GM23248 (cell line): ENCODE results near the gene CSPG4. TPM values are rescaled to one million over a fixed set of nuclear protein-coding genes. Genes with fewer than 3 reads are reported as not detected.
"Not testable (repeated sequence)": the region's sequence is repeated elsewhere in the genome, so short reads cannot be mapped to it uniquely, and the experiment has no call there.

Source experiments
- DNase-seq: peaks from one replicate; pipeline ENCODE4 v3.0.0-alpha.2; 2015
- H2AFZ ChIP-seq: fragments of 200-600 bp; sonication (generic); 2 replicates; pipeline ENCODE4 v1.6.1; 2016; ENCODE audit warnings: antibody characterized with exemption
- H3F3A ChIP-seq: fragments of 200-600 bp; sonication (generic); 2 replicates; pipeline ENCODE4 v1.6.1; 2016; ENCODE audit warnings: mild to moderate bottlenecking, antibody characterized with exemption, mixed run types; ENCODE audit not compliant: insufficient read depth
- H3K27ac ChIP-seq: fragments of 200-600 bp; sonication (generic); 2 replicates; pipeline ENCODE4 v1.5.1; 2016; ENCODE audit warnings: mild to moderate bottlenecking
- H3K27me3 ChIP-seq: fragments of 200-600 bp; sonication (generic); replicated peaks from 2 replicates; pipeline ENCODE4 v1.6.1; 2016; ENCODE audit warnings: mild to moderate bottlenecking; ENCODE audit not compliant: insufficient read depth
- H3K36me3 ChIP-seq: fragments of 200-600 bp; sonication (generic); 2 replicates; pipeline ENCODE4 v1.6.1; 2016; ENCODE audit warnings: low read depth, mild to moderate bottlenecking
- H3K4me1 ChIP-seq: fragments of 200-600 bp; sonication (generic); 2 replicates; pipeline ENCODE4 v1.6.1; 2016; ENCODE audit warnings: mild to moderate bottlenecking; ENCODE audit not compliant: insufficient read depth
- H3K4me2 ChIP-seq: fragments of 200-600 bp; sonication (generic); one replicate; pipeline ENCODE4 v1.6.1; 2016; ENCODE audit warnings: mild to moderate bottlenecking; ENCODE audit not compliant: unreplicated experiment
- H3K4me3 ChIP-seq: fragments of 200-600 bp; sonication (generic); 2 replicates; pipeline ENCODE4 v1.5.1; 2016; ENCODE audit warnings: mild to moderate bottlenecking
- H3K79me2 ChIP-seq: fragments of 200-600 bp; sonication (generic); 2 replicates; pipeline ENCODE4 v1.6.1; 2016; ENCODE audit warnings: mild to moderate bottlenecking; ENCODE audit not compliant: insufficient read depth
- H3K9ac ChIP-seq: fragments of 200-600 bp; sonication (generic); 2 replicates; pipeline ENCODE4 v1.6.1; 2016; ENCODE audit warnings: mild to moderate bottlenecking
- H3K9me2 ChIP-seq: fragments of 200-600 bp; sonication (generic); 2 replicates; pipeline ENCODE4 v1.6.1; 2016; ENCODE audit warnings: mixed run types, mild to moderate bottlenecking, moderate library complexity; ENCODE audit not compliant: insufficient read depth
- H3K9me3 ChIP-seq: fragments of 200-600 bp; sonication (generic); one replicate; pipeline ENCODE4 v1.6.1; 2017; ENCODE audit warnings: low read depth
- H4K20me1 ChIP-seq: fragments of 200-600 bp; sonication (generic); 2 replicates; pipeline ENCODE4 v1.6.0; 2016; ENCODE audit not compliant: insufficient read depth
- EZH2 ChIP-seq: fragments of 200-600 bp; sonication (generic); IDR thresholded peaks from 2 replicates; pipeline ENCODE4 v1.6.1; 2018; ENCODE audit warnings: antibody characterized with exemption, mild to moderate bottlenecking; ENCODE audit not compliant: insufficient read depth, poor library complexity, severe bottlenecking
- EZH2phosphoT487 ChIP-seq: fragments of 200-600 bp; sonication (generic); IDR thresholded peaks from 2 replicates; pipeline ENCODE4 v1.6.1; 2018; ENCODE audit warnings: antibody characterized with exemption, moderate library complexity, mild to moderate bottlenecking, low read depth; ENCODE audit not compliant: insufficient read depth
- WGBS, 2 experiments: methylation state at CpG; one replicate each; pipeline ENCODE4 v1.1.6; 2015 to 2017; ENCODE audit warnings: low lambda C conversion rate in 2 of 2, low coverage in 1 of 2; ENCODE audit errors: missing lambda C conversion rate in 2 of 2; 5-methylcytosine and 5-hydroxymethylcytosine counted together
- in situ Hi-C: fragments of 300-500 bp; cut with MboI; formaldehyde crosslinking; loops from 2 replicates; pipeline ENCODE4 v1.15.0; 2020
- polyA plus RNA-seq: library from polyadenylated mRNA; unstranded; fragments of >200 nt; fragmentation: Nextera tagmentation; extraction: Ambion mirVana; gene quantifications from 2 replicates; pipeline ENCODE4 v1.2.1, GENCODE V29; 2016
- total RNA-seq: library from RNA; depleted of rRNA; stranded (reverse); fragments of >200 nt; shearing (Covaris generic); gene quantifications from 2 replicates; pipeline ENCODE4 v1.2.3, GENCODE V29; 2014

The CSPG4 gene
- total and polyA plus RNA-seq, 2 experiments from 2014 or later = 5.3 to 25.8 TPM

GRCh38 chr15:75702436-75702835, 10.2 kb downstream of the CSPG4 start:
- no peak for TF ChIP-seq EZH2phosphoT487
- no peak for TF ChIP-seq EZH2
- Histone ChIP-seq H3K9me2 (no peaks in the 10 kb centered on the region), H3K79me2 (no peaks in the 10 kb centered on the region), H3F3A (no peaks in the 10 kb centered on the region), H3K4me3 (no peak overlapping the region), H3K4me2 (no peak overlapping the region), H3K36me3 (no peaks in the 10 kb centered on the region), H3K9ac (no peak overlapping the region), H3K27me3 (no peaks in the 10 kb centered on the region), H2AFZ (no peak overlapping the region), H3K27ac (no peak overlapping the region), H3K9me3 (no peaks in the 10 kb centered on the region), H4K20me1 (no peaks in the 10 kb centered on the region), H3K4me1 (peaks cover 22% of the 10 kb centered on the region)
- WGBS, 2 experiments = 96 to 98% methylated on average over 5 to 6 of the region's 6 CpGs
- in situ Hi-C loops = no loop called here
- no peak for DNase-seq

GRCh38 chr15:75701071-75702003, 11.3 kb downstream of the CSPG4 start:
- WGBS, 2 experiments = 78 to 81% methylated on average over 11 to 13 of the region's 13 CpGs
- H3K27me3 ChIP-seq, H3K4me3 ChIP-seq, H3K9me3 ChIP-seq, H3F3A ChIP-seq, H3K9ac ChIP-seq, H3K9me2 ChIP-seq, in situ Hi-C loops, H2AFZ ChIP-seq, H4K20me1 ChIP-seq, H3K36me3 ChIP-seq, H3K79me2 ChIP-seq: not testable (repeated sequence)
- Histone ChIP-seq H3K4me1 (peaks cover 22% of the 10 kb centered on the region), H3K27ac (peak overlapping the region; percentile 47; the same call in 1 of the 2 replicates), H3K4me2 (peak overlapping the region; percentile 26)
- peak; percentile 18 for DNase-seq

- Histone ChIP-seq H3K4me1 (peaks cover 22% of the 10 kb centered on the region), H3K27ac (peak overlapping the region; percentile 47), H3K9ac (peak overlapping the region; percentile 59), H3K4me2 (peak overlapping the region; percentile 26)
- H3K27me3 ChIP-seq, H3K36me3 ChIP-seq, H3F3A ChIP-seq, H3K9me2 ChIP-seq, H4K20me1 ChIP-seq, H3K79me2 ChIP-seq, H3K9me3 ChIP-seq, H3K4me3 ChIP-seq, H2AFZ ChIP-seq: not testable (repeated sequence)
- peak; percentile 94 for DNase-seq
- WGBS, 2 experiments = 6 to 24% methylated on average over 4 to 15 of the region's 17 CpGs
- in situ Hi-C loops = loop anchor here (10.0 kb wide), 1 partner anchor 95 kb away; no protein-coding TSS in a partner anchor
These were observed 12.4 kb downstream of the CSPG4 start for GRCh38 chr15:75699961-75700874.

- WGBS, 2 experiments = 44 to 76% methylated on average over 1 to 7 of the region's 7 CpGs
- not testable (repeated sequence) for H3K9me3 ChIP-seq, H2AFZ ChIP-seq, H3F3A ChIP-seq, H3K4me2 ChIP-seq, H3K4me3 ChIP-seq, H3K9ac ChIP-seq, H3K36me3 ChIP-seq, H3K9me2 ChIP-seq, H3K27ac ChIP-seq, H4K20me1 ChIP-seq, DNase-seq, H3K27me3 ChIP-seq, H3K79me2 ChIP-seq
- in situ Hi-C loops = loop anchor here (10.0 kb wide), 1 partner anchor 95 kb away; no protein-coding TSS in a partner anchor
- peaks cover 26% of the 10 kb centered on the region for H3K4me1 ChIP-seq
These were observed 13.1 kb downstream of the CSPG4 start for GRCh38 chr15:75699517-75699916.

DNA sequence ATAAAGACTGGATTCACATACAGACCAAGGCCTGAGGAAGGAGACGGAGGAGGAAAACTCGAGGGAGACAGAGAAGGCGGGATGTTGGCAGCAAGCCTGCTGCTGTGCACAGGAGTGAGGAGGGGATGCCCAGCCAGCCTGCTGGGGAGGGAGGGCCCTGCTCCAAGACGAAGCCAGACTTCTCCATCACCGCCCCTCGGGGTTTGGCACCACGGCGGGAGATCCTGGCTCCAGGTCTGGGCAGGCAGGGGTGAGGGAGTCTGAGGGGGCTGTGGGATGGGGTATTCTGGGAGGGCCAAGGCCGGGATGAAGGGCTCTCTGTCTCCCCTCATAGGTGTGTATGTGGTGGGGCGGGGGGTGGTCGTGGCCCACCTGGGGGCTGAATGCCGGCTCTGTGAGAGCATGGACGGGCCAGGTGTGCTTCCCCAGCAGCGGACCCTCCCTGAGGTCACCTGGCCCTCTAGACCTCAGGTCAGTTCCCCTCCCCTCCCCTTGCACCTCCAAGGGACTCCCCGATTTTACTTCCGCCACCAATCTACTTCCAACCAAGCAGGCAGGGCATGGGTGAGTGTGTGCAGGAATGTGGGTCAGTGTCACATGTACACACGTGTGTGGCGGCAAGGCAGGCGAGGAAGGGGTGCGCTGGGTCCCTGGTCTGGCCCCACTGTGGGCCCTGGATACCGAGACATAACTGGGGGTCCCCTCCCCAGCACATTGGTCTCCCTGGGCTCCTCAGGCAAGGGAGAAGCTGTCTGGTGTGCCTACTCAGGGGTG, 14.5 kb downstream of the CSPG4 start:
- not testable (repeated sequence) for DNase-seq, H3K36me3 ChIP-seq, H3K9me3 ChIP-seq, H3K27me3 ChIP-seq, H4K20me1 ChIP-seq, H2AFZ ChIP-seq, H3K4me3 ChIP-seq, H3K9ac ChIP-seq, H3K9me2 ChIP-seq, H3K79me2 ChIP-seq, H3K4me2 ChIP-seq, H3K27ac ChIP-seq
- 86 to 90% methylated on average over 7 to 21 of the region's 21 CpGs for WGBS, 2 experiments
- H3K4me1 ChIP-seq = peaks cover 31% of the 10 kb centered on the region
- in situ Hi-C loops = loop anchor here (10.0 kb wide), 1 partner anchor 97 kb away; no protein-coding TSS in a partner anchor
- peaks cover 14% of the 10 kb centered on the region for H3F3A ChIP-seq
